GM19023 (cell line): ENCODE data around the gene TRIOBP.
"Not testable (repeated sequence)": the region's sequence is repeated elsewhere in the genome, so short reads cannot be mapped to it uniquely, and the experiment has no call there.

Experiments
- ATAC-seq: cut with Tn5 transposase; IDR thresholded peaks from one replicate; pipeline ENCODE4 v1.9.1; 2021; ENCODE audit warnings: mild to moderate bottlenecking, moderate library complexity; ENCODE audit not compliant: unreplicated experiment

The TRIOBP gene

GRCh38 chr22:37765953-37766576 lies 69.2 kb downstream of the TRIOBP start:
- no peak for ATAC-seq

DNA sequence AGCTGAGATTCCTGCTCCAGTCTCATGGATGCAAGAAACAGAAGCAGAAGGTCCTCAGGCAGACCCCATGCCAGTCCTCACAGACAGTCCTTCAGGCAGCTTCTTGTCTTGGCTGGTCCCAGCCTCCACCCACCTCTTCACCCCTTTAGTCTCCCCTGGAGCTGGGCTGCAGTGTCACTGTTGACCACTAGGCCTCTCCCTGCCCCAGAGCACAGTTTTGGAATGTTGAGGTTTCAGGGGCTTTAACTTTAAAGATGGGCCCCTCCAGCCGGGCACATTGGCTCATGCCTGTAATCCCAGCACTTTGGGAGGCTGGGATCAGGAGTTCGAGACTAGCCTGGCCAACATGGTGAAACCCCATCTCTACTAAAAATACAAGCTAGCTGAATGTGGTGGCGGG lies 71.4 kb downstream of the TRIOBP start:
- no peak for ATAC-seq

DNA sequence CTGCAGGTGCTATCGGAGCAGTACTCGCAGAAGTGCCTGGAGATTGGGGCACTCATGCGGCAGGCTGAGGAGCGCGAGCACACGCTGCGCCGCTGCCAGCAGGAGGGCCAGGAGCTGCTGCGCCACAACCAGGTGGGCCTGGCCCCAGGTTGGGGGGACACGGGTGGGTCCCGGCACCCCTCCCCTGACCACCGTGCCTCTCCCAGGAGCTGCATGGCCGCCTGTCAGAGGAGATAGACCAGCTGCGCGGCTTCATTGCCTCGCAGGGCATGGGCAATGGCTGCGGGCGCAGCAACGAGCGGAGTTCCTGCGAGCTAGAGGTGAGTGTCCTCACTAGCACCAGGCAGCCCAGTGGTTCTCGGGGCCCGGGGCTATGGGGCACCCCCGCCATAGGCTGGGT lies 72.2 kb downstream of the TRIOBP start:
- no peak for ATAC-seq

GRCh38 chr22:37771081-37771480 lies 74.2 kb downstream of the TRIOBP start:
- ATAC-seq = no peak

GRCh38 chr22:37771702-37772427 lies 75.0 kb downstream of the TRIOBP start:
- no peak for ATAC-seq

DNA sequence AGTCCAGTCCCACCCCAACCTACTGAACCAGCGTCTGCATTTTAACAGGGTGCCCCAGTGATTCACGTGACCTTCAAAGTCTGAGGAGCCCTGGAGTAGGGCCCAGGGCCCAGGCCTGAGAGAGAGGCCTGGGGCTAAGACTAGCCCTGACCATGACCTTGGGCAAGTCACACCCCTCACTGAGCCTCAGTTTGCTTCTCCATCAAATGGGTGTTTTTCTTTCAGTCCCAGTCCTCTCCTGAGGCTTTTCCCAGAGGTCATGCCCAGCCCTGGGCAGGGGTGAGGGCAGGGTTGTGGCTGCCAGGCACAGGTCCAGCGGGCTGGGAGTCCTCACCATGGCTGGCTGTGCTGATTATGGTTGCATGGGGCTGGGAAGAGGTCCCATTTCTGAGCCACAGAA lies 77.9 kb downstream of the TRIOBP start:
- no peak for ATAC-seq

DNA sequence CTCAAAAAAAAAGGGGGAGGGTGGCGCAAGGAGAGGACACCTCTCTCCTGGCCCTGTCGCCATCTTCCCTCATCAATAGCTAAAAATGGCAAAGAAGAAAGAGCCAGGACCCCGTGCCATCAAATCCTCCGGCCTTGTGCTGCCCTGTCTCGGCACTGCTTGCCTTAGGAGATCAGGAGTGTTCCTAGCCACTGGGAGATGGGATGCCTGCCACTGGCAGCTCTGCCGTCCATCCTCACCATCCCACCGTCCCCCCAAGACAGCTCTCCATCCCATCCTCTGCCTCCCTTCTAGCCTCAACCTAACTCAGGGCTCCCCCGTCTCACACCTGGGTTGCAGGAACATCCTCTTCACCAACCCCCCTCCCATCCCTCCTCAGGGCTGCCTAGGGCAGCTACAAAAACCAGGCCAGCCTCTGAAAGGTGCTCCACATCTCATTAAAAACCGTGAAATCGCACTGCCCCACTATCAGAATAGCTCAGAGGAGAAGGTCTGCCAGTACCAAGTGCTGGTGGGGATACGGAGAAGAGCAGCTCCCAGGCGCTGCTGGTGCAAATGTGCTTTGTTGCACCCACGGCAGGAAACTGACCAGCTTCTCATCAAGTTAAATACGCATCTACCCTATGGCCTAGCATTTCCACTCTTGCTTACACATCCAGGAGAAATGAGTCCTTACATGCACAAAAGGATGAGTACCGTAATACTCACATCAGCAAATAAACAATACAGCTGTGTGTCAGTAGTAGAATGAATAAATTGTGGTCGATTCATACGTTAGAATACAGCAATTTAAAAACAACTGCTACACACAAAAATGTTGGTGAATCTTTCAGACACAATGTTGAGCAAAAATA lies 79.2 kb downstream of the TRIOBP start:
- ATAC-seq = no peak

DNA sequence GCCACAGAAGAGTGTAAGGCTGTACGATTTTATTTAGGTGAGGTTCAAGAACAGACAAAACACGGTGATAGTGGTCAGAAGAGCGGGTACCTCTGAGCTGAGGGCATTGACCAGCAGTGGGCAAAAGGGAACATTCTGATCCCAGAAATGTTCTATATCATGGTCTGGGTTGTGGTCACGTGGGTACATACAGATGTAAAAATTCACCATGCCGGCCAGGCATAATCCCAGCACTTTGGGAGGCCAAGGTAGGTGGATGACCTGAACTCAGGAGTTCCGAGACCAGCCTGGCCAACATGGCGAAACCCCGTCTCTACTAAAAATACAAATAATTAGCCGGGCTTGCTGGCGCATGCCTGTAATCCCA lies 79.8 kb downstream of the TRIOBP start:
- ATAC-seq = no peak

- ATAC-seq = no peak
Measured at GRCh38 chr22:37777122-37777687, 80.4 kb downstream of the TRIOBP start.

- no peak for ATAC-seq
Measured at GRCh38 chr22:37778370-37779009, 81.6 kb downstream of the TRIOBP start.

DNA sequence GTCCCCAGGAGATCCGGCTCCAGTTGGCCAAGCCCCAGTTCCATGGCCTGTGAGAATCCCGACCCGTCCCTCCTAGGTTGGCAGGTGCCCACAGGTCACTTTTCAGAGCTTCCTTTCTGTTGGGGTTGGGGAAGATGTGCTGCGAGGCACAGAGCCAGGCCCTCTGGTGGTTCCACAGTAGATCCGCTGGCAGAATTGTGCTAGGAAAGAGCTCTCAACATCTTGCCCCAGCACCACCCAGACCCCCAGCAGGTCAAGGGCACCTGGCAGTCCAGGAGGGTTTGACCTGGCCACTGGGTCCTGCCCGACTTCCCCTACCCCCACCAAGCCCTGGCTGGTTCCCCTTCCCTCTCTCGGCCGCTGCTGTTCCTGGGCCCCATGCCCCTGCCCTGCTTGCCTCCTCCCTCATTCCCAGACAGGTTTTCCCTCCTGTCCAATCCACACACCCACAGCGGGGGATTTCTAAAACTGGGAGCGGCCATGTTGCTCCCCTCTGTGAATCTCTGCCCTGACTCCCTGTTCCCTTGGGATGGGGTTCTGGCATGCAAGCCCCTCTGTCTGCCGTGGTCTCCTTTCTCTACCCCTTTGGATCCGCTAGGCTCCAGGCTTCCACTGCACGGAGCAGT lies 84.7 kb downstream of the TRIOBP start:
- ATAC-seq = no peak

DNA sequence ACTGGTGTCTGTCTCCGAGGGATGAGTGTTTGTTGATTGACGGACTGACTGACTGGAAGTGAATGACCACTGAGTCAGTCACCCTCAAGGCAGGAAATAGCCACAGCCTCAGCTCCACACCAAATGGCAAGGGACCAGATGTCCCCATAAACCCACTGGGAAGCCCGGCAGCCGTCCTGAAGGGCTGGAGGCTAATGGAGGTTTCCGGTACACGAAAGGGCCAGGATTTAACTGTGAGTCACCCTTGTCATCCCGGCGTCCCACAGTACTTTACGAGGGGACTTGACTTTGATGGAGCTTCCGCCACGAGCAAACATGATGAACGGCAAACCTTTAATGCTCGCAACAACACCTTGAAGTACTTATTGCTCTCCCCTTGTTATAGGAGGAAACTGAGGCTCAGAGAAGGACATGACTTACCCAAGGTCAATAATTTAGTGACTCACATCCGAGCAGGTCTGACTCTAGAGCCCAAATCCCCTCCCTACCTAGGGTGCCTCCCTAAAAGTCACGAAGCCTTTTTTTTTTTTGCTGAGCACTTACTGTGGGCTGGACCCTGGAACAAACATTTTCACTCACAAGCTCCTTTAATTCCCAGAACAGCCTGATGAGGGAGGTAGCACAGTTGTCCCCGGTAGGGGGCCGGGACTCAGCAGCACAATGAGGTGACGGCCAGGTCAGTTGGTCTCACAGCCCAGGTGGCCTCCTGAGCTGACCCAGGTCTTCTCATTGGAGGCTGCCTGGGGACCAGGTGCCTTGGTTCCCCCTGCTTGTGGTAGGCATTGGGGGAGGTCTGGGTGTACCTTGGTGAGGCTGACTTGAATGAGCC lies 85.7 kb downstream of the TRIOBP start:
- no peak for ATAC-seq

DNA sequence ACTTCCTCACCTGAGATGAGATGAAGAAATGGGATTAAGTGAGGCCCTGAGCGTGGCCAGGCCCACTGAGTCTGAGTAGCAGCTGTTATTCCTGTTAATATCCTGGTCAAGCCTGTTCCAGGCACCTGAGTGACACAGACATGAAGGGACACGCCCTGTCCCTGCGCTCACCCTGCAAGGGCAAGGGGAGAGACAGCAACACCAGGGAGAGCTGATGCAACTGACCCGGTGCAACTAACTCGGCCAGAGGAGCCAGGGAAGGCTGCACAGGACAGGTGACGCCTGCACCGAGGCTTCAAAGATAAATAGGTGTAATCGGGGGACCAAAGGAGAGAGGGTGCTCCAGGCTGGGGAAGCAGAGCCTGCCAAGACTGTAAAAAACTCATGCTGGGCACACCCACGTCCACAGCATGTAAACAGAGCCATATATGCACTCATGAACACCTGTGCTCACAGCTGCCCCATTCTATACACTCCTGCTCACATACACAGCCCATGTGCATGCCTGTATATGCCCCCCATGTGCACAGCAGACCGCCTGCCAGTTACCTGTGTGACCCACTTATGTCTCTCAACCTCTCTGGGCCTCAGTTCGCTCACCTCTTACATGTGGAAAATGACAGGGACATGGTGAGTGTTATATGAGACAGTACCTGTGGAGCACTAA lies 88.1 kb downstream of the TRIOBP start:
- ATAC-seq = no peak

GRCh38 chr22:37790234-37790633 lies 93.4 kb downstream of the TRIOBP start:
- ATAC-seq = no peak

DNA sequence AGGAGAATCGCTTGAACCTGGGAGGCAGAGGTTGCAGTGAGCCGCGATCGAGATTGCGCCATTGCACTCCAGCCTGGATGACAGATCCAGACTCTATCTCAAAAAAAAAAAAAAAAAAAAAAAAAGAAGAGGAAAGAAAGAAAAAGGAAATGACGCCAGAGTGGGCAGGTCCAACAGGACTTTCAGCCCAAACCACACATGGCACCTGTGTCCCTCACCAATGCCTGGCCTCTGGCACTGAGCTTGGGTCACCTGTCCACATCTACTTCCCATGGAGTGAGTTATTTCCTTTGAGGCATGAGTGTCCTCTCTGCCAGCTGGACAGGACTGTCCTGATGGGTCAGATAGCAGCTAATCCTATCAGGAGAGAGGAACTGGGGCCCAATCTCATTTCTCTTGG lies 95.6 kb downstream of the TRIOBP start:
- no peak for ATAC-seq

GRCh38 chr22:37794376-37794775 lies 97.5 kb downstream of the TRIOBP start:
- ATAC-seq = no peak

DNA sequence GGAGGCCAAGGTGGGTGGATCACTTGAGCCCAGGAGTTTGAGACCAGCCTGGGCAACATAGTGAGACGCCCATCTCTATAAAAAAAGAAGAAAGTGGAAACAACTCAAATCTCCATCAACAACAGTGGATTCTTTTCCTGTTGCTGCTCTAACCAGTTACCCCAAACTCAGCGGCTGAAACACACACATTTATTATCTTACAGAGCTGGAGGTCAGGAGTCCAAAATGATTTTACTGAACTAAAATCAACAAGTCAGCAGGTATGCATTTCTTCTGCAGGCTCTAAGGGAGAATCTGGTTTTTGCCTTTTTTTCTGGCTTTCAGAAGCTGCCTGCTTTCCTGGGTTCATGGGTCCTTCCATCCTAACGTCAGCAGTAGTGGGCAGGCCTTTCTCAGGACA lies 99.2 kb downstream of the TRIOBP start:
- ATAC-seq = no peak

- not testable (repeated sequence) for ATAC-seq
Measured at GRCh38 chr22:37797259-37797658, 100.4 kb downstream of the TRIOBP start.

DNA sequence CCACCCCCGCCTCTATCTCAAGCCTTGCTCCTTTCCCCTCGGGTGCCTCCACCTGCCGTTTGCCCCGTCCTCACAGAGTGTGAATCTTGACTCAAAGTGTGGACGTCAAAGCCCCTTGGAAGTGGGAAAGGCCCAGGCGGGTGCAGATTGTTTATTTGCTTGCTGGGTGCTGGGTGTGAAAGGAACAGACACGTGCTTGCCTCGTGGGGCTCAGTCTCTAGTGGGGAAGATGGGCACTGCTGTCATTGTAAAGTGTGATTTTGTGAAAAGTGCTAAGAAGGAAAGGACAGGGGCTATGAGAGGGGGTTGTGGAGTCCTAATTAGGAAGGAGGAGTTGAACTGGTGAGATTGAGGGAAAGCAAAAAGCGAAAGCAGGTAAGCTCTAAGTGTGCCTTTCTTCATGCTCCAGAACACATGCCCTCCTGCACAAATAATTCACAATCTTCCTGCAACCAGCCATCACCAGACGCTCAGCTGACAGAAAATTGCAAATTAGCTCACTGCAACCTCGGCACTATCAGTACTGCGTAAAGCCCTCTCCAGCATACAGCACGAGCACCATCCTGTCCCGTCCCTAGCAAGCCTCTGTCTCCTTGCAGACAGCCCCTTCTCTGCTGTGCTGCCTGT lies 101.1 kb downstream of the TRIOBP start:
- no peak for ATAC-seq
